ENCODE data around the gene PCSK5. TPM values are rescaled to one million over a fixed set of nuclear protein-coding genes. Genes with fewer than 3 reads are reported as not detected.
"Not testable (repeated sequence)": the region's sequence is repeated elsewhere in the genome, so short reads cannot be mapped to it uniquely, and the experiment has no call there.

Gene PCSK5
- total and polyA plus RNA-seq, 2 of the 8 experiments (the other 6 are each of a cell fraction or from before 2014, with no cell fraction given), result 5.5 to 10.7 TPM

DNA sequence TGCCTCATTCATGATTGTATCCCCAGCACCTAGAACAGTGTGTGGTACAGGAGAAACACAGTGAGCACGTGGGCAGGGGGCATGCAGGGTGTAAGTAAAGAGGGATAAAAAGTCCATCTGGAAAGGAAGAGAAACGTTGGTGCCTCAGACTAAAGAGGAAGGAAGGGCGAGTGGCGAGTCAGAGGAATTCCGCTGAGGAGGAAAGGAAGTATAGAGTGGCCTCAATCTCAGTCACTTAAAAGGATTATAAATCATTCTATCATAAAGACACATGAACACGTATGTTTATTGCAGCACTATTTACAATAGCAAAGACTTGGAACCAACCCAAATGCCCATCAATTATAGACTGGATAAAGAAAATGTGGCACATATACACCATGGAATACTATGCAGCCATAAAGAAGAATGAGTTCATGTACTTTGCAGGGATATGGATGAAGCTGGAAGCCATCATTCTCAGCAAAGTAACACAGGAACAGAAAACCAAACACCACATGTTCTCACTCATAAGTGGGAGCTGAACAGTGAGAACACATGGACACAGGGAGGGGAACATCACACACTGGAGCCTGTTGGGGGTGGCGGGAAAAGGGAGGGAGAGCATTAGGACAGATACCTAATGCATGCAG is 10.5 kb downstream of the PCSK5 start:
- POLR2A ChIA-PET (ENCODE audit: partially characterized antibody); H3K27me3 ChIP-seq (replicated peaks in 1 of 4; ENCODE audit: control insufficient read depth in 3 of 4, extremely low read depth in 1 of 4, insufficient read depth in 3 of 4, low read length in 3 of 4); H3K4ac ChIP-seq (replicated peaks; ENCODE audit: insufficient read length, low read depth, low read length); H3K79me1 ChIP-seq (ENCODE audit: low read depth, low read length); H3K9me3 ChIP-seq (ENCODE audit: insufficient read depth in 2 of 2, low read depth in 1 of 2, low read length in 1 of 2); H3K18ac ChIP-seq (ENCODE audit: extremely low read depth, low read length); H3K9ac ChIP-seq (replicated peaks in 1 of 4; ENCODE audit: extremely low read depth in 1 of 4, low read depth in 3 of 4, low read length in 3 of 4); H4K5ac ChIP-seq (ENCODE audit: insufficient read length, low read depth, low read length); DNase-seq (ENCODE audit: low read depth in 1 of 2, low spot score in 2 of 2); H2BK12ac ChIP-seq (ENCODE audit: low read depth, low read length); H2BK15ac ChIP-seq (ENCODE audit: low read length); H2BK5ac ChIP-seq (ENCODE audit: low read depth, low read length); H3K14ac ChIP-seq (ENCODE audit: insufficient read length); H2BK20ac ChIP-seq (ENCODE audit: low read length); H3K4me2 ChIP-seq (ENCODE audit: insufficient read depth in 1 of 2, low read depth in 2 of 2, low read length in 2 of 2); H2AFZ ChIP-seq (ENCODE audit: low read length); H3K27ac ChIP-seq (ENCODE audit: low read depth, low read length); H3K36me3 ChIP-seq (ENCODE audit: control insufficient read depth in 2 of 4, insufficient read depth in 4 of 4, low read length in 3 of 4); H3K4me3 ChIP-seq (ENCODE audit: extremely low read depth in 1 of 4, insufficient read depth in 2 of 4, low read depth in 3 of 4, low read length in 4 of 4); H3K23ac ChIP-seq (ENCODE audit: insufficient read length); H3K4me1 ChIP-seq (replicated peaks in 1 of 4; ENCODE audit: control insufficient read depth in 3 of 4, insufficient read depth in 4 of 4, low read length in 3 of 4); H4K8ac ChIP-seq (ENCODE audit: extremely low read depth, insufficient read depth, low read length); H2AK5ac ChIP-seq (ENCODE audit: low read depth, low read length); H4K20me1 ChIP-seq (replicated peaks in 1 of 2; ENCODE audit: control insufficient read depth in 1 of 2, insufficient read depth in 2 of 2, low read length in 2 of 2); FAIRE-seq; H3K56ac ChIP-seq (replicated peaks; ENCODE audit: insufficient read length, low read depth, low read length); H2BK120ac ChIP-seq (replicated peaks; ENCODE audit: low read depth, low read length); H3K23me2 ChIP-seq (ENCODE audit: low read depth, low read length); H4K91ac ChIP-seq (replicated peaks; ENCODE audit: insufficient read length, low read length): not testable (repeated sequence)
- peaks cover 6 to 70% of the 10 kb centered on the region in 2 experiments for H3K79me2 ChIP-seq (ENCODE audit: control insufficient read depth in 1 of 2, insufficient read depth in 2 of 2, low read length in 2 of 2)
- CTCF ChIA-PET (ENCODE audit: partially characterized antibody), result interaction anchor here (0.6 kb wide), 1 partner anchor 11 kb away, joined by 3 read pairs; the partner anchor contains the start of gene PCSK5
- WGBS, 2 experiments (ENCODE audit: extremely low coverage in 1 of 2, insufficient coverage in 1 of 2, insufficient read length in 1 of 2, insufficient replicate concordance in 2 of 2, low coverage in 1 of 2, low lambda C conversion rate in 2 of 2, missing lambda C conversion rate in 1 of 2), result 91% methylated on average over 7 of the region's 7 CpGs; no CpG with 5 or more reads in 1 of the 2 experiments
